Measurements from ENCODE around the gene RIC3. TPM values are rescaled to one million over a fixed set of nuclear protein-coding genes. Genes with fewer than 3 reads are reported as not detected.

RIC3 gene
- total RNA-seq, 1 donor from 2014 or later = 23.1 TPM

- Mint-ChIP-seq H3K27ac (no peak overlapping the region), H3K4me3 (ENCODE audit: low read depth) (peak overlapping the region; percentile 72), H3K9me3 (ENCODE audit: low read depth) (no peaks in the 10 kb centered on the region), H3K36me3 (ENCODE audit: insufficient read depth) (no peaks in the 10 kb centered on the region), H3K4me1 (ENCODE audit: low read depth) (peaks cover 9% of the 10 kb centered on the region), H3K27me3 (peaks cover 25% of the 10 kb centered on the region)
- no peak for TF ChIP-seq CTCF (IDR thresholded peaks at IDR 0.05; ENCODE audit: unreplicated experiment)
- DNase-seq (ENCODE audit: low spot score, unreplicated experiment) = no peak
Measured at GRCh38 chr11:8083088-8083395, 85.8 kb downstream of the RIC3 start.

- H3K4me3 Mint-ChIP-seq (ENCODE audit: low read depth) = peak overlapping the region; percentile 72
- H3K9me3 Mint-ChIP-seq (ENCODE audit: low read depth) = no peaks in the 10 kb centered on the region
- H3K27me3 Mint-ChIP-seq = peaks cover 28% of the 10 kb centered on the region
- peaks cover 9% of the 10 kb centered on the region for H3K4me1 Mint-ChIP-seq (ENCODE audit: low read depth)
- peak overlapping the region; percentile 42 for H3K27ac Mint-ChIP-seq
- DNase-seq (ENCODE audit: low spot score, unreplicated experiment) = no peak
- no peaks in the 10 kb centered on the region for H3K36me3 Mint-ChIP-seq (ENCODE audit: insufficient read depth)
- no peak for TF ChIP-seq CTCF (IDR thresholded peaks at IDR 0.05; ENCODE audit: unreplicated experiment)
Measured at GRCh38 chr11:8082391-8083087, 86.3 kb downstream of the RIC3 start.

- TF ChIP-seq CTCF (IDR thresholded peaks at IDR 0.05; ENCODE audit: unreplicated experiment) = no peak
- Mint-ChIP-seq H3K27me3 (peaks cover 31% of the 10 kb centered on the region), H3K9me3 (ENCODE audit: low read depth) (no peaks in the 10 kb centered on the region), H3K36me3 (ENCODE audit: insufficient read depth) (no peaks in the 10 kb centered on the region), H3K4me1 (ENCODE audit: low read depth) (peaks cover 9% of the 10 kb centered on the region), H3K27ac (peak overlapping the region; percentile 42), H3K4me3 (ENCODE audit: low read depth) (peak overlapping the region; percentile 72)
- no peak for DNase-seq (ENCODE audit: low spot score, unreplicated experiment)
Measured at GRCh38 chr11:8081591-8082250, 87.1 kb downstream of the RIC3 start.

GRCh38 chr11:8080674-8081590 lies 87.9 kb downstream of the RIC3 start, which contains the start of gene TUB:
Gene TUB (plus strand): TSS chr11:8081211. CDS start chr11:8081511, 300 bp downstream.
- no peak for TF ChIP-seq CTCF (IDR thresholded peaks at IDR 0.05; ENCODE audit: unreplicated experiment)
- H3K4me3 Mint-ChIP-seq (ENCODE audit: low read depth) = peak within 1 kb of the TSS; percentile 75
- peaks cover 34% of the 10 kb centered on the region for H3K27me3 Mint-ChIP-seq
- peak; percentile 22 for DNase-seq (ENCODE audit: low spot score, unreplicated experiment)
- peaks cover 9% of the 10 kb centered on the region for H3K4me1 Mint-ChIP-seq (ENCODE audit: low read depth)
- peak within 1 kb of the TSS; percentile 42 for H3K27ac Mint-ChIP-seq
- H3K36me3 Mint-ChIP-seq (ENCODE audit: insufficient read depth) = no peaks in the 10 kb centered on the region
- no peaks in the 10 kb centered on the region for H3K9me3 Mint-ChIP-seq (ENCODE audit: low read depth)

- no peak for TF ChIP-seq CTCF (IDR thresholded peaks at IDR 0.05; ENCODE audit: unreplicated experiment)
- H3K36me3 Mint-ChIP-seq (ENCODE audit: insufficient read depth) = no peaks in the 10 kb centered on the region
- no peak overlapping the region for H3K27ac Mint-ChIP-seq
- no peaks in the 10 kb centered on the region for H3K9me3 Mint-ChIP-seq (ENCODE audit: low read depth)
- peak overlapping the region; percentile 75 for H3K4me3 Mint-ChIP-seq (ENCODE audit: low read depth)
- H3K4me1 Mint-ChIP-seq (ENCODE audit: low read depth) = peaks cover 9% of the 10 kb centered on the region
- DNase-seq (ENCODE audit: low spot score, unreplicated experiment) = no peak
- H3K27me3 Mint-ChIP-seq = peaks cover 38% of the 10 kb centered on the region
Measured at GRCh38 chr11:8080069-8080670, 88.7 kb downstream of the RIC3 start.
